Prostate gland (tissue), 1 donor: ENCODE data around the gene KRTAP9-7.

Experiments
- POLR2A ChIP-seq: fragments of 450-650 bp; IDR thresholded peaks from one replicate; pipeline ENCODE4 v1.6.1; 2016; ENCODE audit warnings: antibody characterized with exemption, mild to moderate bottlenecking
- POLR2AphosphoS5 ChIP-seq: sonication (generic); formaldehyde crosslinking; IDR thresholded peaks from one replicate; pipeline ENCODE4 v1.6.1; 2017; ENCODE audit warnings: antibody characterized with exemption

DNA sequence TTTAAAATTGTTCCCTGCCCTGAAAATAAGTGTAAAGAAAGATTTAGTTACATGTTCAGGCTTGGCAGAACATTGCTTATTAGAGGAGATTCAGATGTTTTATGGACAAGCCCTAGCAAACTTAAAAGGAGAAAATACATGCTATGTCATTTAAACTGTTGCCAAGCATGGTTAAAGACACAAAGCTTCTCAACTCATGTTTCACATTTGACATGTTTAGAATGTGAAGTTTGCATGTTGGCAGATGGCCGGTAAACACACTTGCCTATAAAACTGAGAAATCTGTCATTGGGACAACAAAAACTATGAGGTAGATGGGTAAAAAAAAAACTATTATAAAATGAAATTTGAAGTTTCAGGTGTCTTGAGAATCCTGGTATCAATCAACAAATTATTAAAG is 21.3 kb downstream of the KRTAP9-7 start:
- no peak for TF ChIP-seq POLR2A
- TF ChIP-seq POLR2AphosphoS5: no peak
